GM19023 (cell line): ENCODE results near the gene SRF.
A peak's percentile ranks its signal among the peaks of the same experiment; 100 is the strongest.

Experiments used
- ATAC-seq: cut with Tn5 transposase; IDR thresholded peaks from one replicate; pipeline ENCODE4 v1.9.1; 2021; ENCODE audit warnings: mild to moderate bottlenecking, moderate library complexity; ENCODE audit not compliant: unreplicated experiment

Gene SRF

GRCh38 chr6:43181621-43181941, 10.5 kb downstream of the SRF start:
- no peak for ATAC-seq

- ATAC-seq = peak; percentile 97
These were observed 11.1 kb downstream of the SRF start, which contains the start of gene CUL9 for GRCh38 chr6:43181942-43182860. CUL9 (plus strand) TSS chr6:43182196; CDS start chr6:43184311, 2,115 bp downstream.

GRCh38 chr6:43183441-43183840, 12.4 kb downstream of the SRF start:
- ATAC-seq = no peak

- ATAC-seq = no peak
These were observed 13.4 kb downstream of the SRF start for GRCh38 chr6:43184268-43184985.

GRCh38 chr6:43185391-43185985, 14.4 kb downstream of the SRF start:
- no peak for ATAC-seq

GRCh38 chr6:43186019-43186418, 14.9 kb downstream of the SRF start:
- no peak for ATAC-seq

- no peak for ATAC-seq
These were observed 15.6 kb downstream of the SRF start for GRCh38 chr6:43186706-43187105.

- ATAC-seq = no peak
These were observed 16.8 kb downstream of the SRF start for GRCh38 chr6:43187821-43188220.

GRCh38 chr6:43188426-43188825, 17.4 kb downstream of the SRF start:
- no peak for ATAC-seq

GRCh38 chr6:43189776-43190304, 18.8 kb downstream of the SRF start:
- ATAC-seq = no peak

GRCh38 chr6:43192911-43193310, 21.8 kb downstream of the SRF start:
- no peak for ATAC-seq

GRCh38 chr6:43193929-43194328, 22.9 kb downstream of the SRF start:
- no peak for ATAC-seq

GRCh38 chr6:43196337-43196736, 25.3 kb downstream of the SRF start:
- no peak for ATAC-seq

GRCh38 chr6:43199912-43200311, 28.8 kb downstream of the SRF start:
- no peak for ATAC-seq

GRCh38 chr6:43200541-43200940, 29.5 kb downstream of the SRF start:
- ATAC-seq = no peak

- no peak for ATAC-seq
These were observed 31.4 kb downstream of the SRF start for GRCh38 chr6:43202451-43202850.

GRCh38 chr6:43203029-43203717, 32.1 kb downstream of the SRF start:
- ATAC-seq = no peak

GRCh38 chr6:43203718-43204095, 32.6 kb downstream of the SRF start:
- ATAC-seq = no peak

GRCh38 chr6:43204271-43205105, 33.4 kb downstream of the SRF start:
- no peak for ATAC-seq

GRCh38 chr6:43205849-43206248, 34.8 kb downstream of the SRF start:
- ATAC-seq = no peak
